ENCODE results near the gene ATP1B2.

Gene ATP1B2

DNA sequence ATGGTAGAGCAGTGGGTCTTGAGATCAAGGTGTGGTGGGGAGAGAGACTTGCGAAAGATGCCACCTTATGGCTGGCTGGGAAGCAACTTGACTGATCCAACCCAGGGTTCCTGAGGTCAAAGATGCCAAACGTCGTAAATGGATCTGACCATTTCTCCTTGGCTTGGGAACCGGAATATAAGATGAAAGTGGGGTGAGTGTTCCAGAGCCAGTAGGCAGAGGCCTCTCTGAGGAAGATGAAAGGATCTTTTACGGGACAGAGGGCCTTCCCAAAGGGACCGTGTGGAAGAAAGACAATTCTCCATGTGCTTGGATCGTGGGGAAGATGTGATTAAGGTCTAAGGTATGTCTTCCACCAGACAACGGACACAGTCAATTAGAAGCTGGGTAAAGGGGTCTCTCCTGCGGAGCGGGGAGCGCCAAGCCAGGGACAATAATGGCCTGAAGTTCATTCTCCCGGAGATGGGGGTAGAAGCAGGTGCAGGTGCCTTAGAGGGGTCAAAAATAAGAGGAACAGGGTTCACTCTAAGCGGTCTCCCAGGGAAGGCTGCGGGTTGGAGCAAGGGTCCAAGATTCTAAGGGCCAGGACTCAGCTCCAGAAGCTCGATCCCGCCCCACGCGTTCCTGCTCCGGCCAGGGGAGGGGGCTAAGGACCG, 36.8 kb upstream of the ATP1B2 start:
- TF ChIP-seq CTCF (IDR thresholded peaks at IDR 0.05; ENCODE audit: insufficient read depth, low read length, missing control alignments), result no peak
- ChIA-PET POLR2A (interaction anchor here (1.2 to 2.3 kb wide), 5 partner anchors 14 to 73 kb away, joined by 3 to 14 read pairs (median 4); partner anchors contain the start of genes SAT2 and TP53), CTCF (interaction anchor here (0.8 to 8.1 kb wide), 9 partner anchors 9 to 73 kb away, joined by 3 to 67 read pairs (median 7); partner anchors contain the start of genes ATP1B2, SAT2, SHBG and SOX15)
- peak overlapping the region; percentile 87 for H3K4me3 ChIP-seq (ENCODE audit: low read depth, low read length)
- no peak for DNase-seq (ENCODE audit: low read depth, low spot score)

DNA sequence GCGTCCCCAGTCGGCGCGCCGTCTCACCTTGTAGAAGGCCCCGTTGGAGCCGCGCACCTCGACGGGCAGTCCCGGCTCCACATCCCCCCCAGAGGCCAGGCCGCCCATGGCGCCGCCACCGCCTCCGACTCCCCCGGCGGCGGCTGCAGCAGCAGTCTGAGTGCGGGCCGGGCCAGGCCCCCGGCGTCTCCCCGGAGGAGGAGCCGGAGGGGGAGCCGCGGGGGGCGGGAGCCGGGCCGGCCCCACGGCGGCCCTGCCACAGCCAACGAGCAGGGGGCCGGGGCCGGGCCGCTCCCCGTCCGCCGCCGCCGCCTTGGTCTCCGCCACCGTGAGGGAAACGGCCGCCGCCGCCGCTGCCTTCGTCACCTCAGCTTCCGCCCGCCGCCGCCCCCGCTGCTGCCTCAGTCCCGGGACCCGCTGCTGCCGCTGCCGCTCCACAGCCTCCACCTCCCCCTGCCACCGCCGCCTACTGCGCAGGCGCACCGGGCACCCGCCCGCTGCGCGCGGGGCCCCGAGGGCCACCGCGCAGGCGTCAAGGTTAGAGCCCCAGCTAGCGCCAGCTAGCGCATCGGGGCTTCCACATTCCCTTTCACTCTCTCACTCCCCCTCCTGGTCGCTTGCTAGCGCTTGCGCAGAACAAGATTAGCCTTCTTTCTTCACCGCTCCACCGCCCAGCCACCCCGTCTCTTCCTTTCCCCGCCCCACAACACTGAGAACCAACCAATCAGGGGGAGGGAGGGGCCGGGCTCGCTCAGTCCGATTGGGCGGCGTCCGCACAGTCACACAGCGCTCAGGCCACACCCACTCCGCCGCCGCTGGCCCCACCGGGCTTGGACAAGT, 36.1 kb upstream of the ATP1B2 start, which contains the start of gene FXR2:
Gene FXR2, minus strand, starts transcription at position 473 of the 840 bp plus-strand sequence. Its CDS starts 365 bp downstream, at position 108.
- POLR2A ChIA-PET, result interaction anchor here (0.6 to 2.3 kb wide), 8 partner anchors 12 to 72 kb away, joined by 3 to 14 read pairs (median 3); partner anchors contain the start of genes SAT2 and TP53
- CTCF ChIA-PET, result interaction anchor here (0.6 to 8.1 kb wide), 11 partner anchors 9 to 170 kb away, joined by 3 to 67 read pairs (median 4); partner anchors contain the start of genes ATP1B2, CHRNB1, SAT2 and SHBG
- peak within 1 kb of the TSS; percentile 87 for H3K4me3 ChIP-seq (ENCODE audit: low read depth, low read length)
- DNase-seq (ENCODE audit: low read depth, low spot score), result peak; percentile 99
- peak; percentile 74 for TF ChIP-seq CTCF (IDR thresholded peaks at IDR 0.05; ENCODE audit: insufficient read depth, low read length, missing control alignments)

- peak overlapping the region; percentile 50 for H3K4me3 ChIP-seq (ENCODE audit: low read depth, low read length)
- ChIA-PET POLR2A (interaction anchor here (0.6 to 2.3 kb wide), 8 partner anchors 12 to 71 kb away, joined by 3 to 14 read pairs (median 3); partner anchors contain the start of genes SAT2 and TP53), CTCF (interaction anchor here (0.6 to 8.1 kb wide), 11 partner anchors 9 to 171 kb away, joined by 3 to 67 read pairs (median 5); partner anchors contain the start of genes CHRNB1, SAT2, SHBG and SOX15)
- no peak for TF ChIP-seq CTCF (IDR thresholded peaks at IDR 0.05; ENCODE audit: insufficient read depth, low read length, missing control alignments)
- DNase-seq (ENCODE audit: low read depth, low spot score), result no peak
Measured at GRCh38 chr17:7615265-7615747, 35.4 kb upstream of the ATP1B2 start.

DNA sequence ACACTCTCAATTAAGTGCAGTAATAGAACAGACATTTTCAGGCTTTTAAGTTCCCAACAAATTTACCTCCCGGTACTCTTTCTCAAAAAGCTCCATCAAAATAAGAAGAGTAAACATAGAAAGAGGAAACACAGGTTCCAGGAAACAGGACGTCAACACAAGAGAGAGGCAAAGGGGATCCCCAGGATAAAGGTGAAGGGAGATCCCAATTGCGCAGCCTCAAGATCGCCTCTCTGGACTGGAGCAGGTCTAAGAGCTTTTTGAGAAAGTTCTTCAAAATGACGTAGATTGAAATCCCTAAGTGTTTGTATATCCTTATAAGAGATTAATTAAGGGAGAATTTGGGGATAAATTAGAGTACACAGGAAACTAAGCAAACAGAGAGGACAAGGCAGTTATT, 32.1 kb upstream of the ATP1B2 start:
- DNase-seq (ENCODE audit: low read depth, low spot score), result no peak
- CTCF ChIA-PET, result interaction anchor here (1.7 to 6.2 kb wide), 2 partner anchors 11 to 69 kb away, joined by 5 to 67 read pairs; partner anchors contain the start of genes SAT2 and SHBG
- POLR2A ChIA-PET, result no interaction called here
- no peak for TF ChIP-seq CTCF (IDR thresholded peaks at IDR 0.05; ENCODE audit: insufficient read depth, low read length, missing control alignments)
- H3K4me3 ChIP-seq (ENCODE audit: low read depth, low read length), result no peak overlapping the region

DNA sequence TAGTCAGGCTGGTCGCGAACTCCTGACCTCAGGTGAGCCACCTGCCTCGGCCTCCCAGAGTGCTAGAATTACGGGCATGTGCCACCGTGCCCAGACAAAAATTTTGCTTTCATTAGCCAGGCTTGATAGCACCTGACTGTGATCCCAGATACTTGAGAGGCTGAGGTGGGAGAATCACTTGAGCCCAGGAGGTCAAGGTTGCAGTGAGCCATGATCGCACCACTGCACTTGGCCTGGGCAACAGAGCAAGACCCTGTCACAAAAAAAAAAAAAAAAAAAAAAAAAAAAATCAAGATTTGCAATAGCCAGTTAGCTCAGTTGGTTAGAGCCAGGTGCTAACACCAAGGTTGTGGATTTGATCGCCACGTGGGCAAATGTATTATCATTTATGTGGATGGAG, 29.9 kb upstream of the ATP1B2 start:
- TF ChIP-seq CTCF (IDR thresholded peaks at IDR 0.05; ENCODE audit: insufficient read depth, low read length, missing control alignments), result no peak
- ChIA-PET POLR2A (no interaction called here), CTCF (interaction anchor here (2.2 to 2.8 kb wide), 2 partner anchors 12 to 60 kb away, joined by 7 to 21 read pairs; no protein-coding TSS in a partner anchor)
- DNase-seq (ENCODE audit: low read depth, low spot score), result no peak
- no peak overlapping the region for H3K4me3 ChIP-seq (ENCODE audit: low read depth, low read length)
